HepG2 (cell line): Measurements from ENCODE around the gene ANO2. TPM values are rescaled to one million over a fixed set of nuclear protein-coding genes. Genes with fewer than 3 reads are reported as not detected.

Source experiments
- ETV6 ChIP-seq: sonication (generic); formaldehyde crosslinking; conservative IDR thresholded peaks from 2 replicates; pipeline ENCODE4 v1.4.0; 2020; ENCODE audit warnings: missing genetic modification reagents
- PHF21A ChIP-seq: sonication (generic); formaldehyde crosslinking; IDR thresholded peaks from 2 replicates; pipeline ENCODE4 v1.5.0; 2020; ENCODE audit warnings: mild to moderate bottlenecking, missing genetic modification reagents
- POGZ ChIP-seq: sonication (generic); formaldehyde crosslinking; IDR thresholded peaks from 2 replicates; pipeline ENCODE4 v1.4.0; 2020; ENCODE audit warnings: mild to moderate bottlenecking, missing genetic modification reagents
- ZNF567 ChIP-seq: sonication (generic); formaldehyde crosslinking; IDR thresholded peaks from 2 replicates; pipeline ENCODE4 v1.8.1; 2023; ENCODE audit warnings: mild to moderate bottlenecking, missing genetic modification reagents, borderline replicate concordance
- ZNF780A ChIP-seq: sonication (generic); formaldehyde crosslinking; IDR thresholded peaks from 2 replicates; pipeline ENCODE4 v1.8.0; 2022; ENCODE audit warnings: mild to moderate bottlenecking, missing genetic modification reagents, moderate library complexity
- ZNF841 ChIP-seq: sonication (generic); formaldehyde crosslinking; IDR thresholded peaks from 2 replicates; pipeline ENCODE4 v1.8.1; 2023; ENCODE audit warnings: missing genetic modification reagents, borderline replicate concordance
- polyA plus RNA-seq, 8 experiments: library from polyadenylated mRNA; depleted of rRNA in 3 of 8; stranded (reverse) in 7 of 8; unstranded in 1 of 8; fragments of >200 nt; fragmentation: Illumina TruSeq in 4 of 8; extraction: Trizol in 4 of 8; gene quantifications; 2 replicates each; pipeline versions ENCODE4 v1.2.1 to v1.2.3, GENCODE V29; 2011 to 2016; ENCODE audit warnings: low read depth in 4 of 8, missing spikeins in 1 of 8, mixed read lengths in 1 of 8; ENCODE audit not compliant: insufficient read depth in 1 of 8
- total RNA-seq, 5 experiments: library from RNA; depleted of rRNA; stranded (reverse); fragments of >200 nt; fragmentation: Illumina TruSeq; extraction: Trizol; gene quantifications; 2 replicates each; pipeline ENCODE4 v1.2.3, GENCODE V29; 2016; ENCODE audit warnings: low read depth in 1 of 5
- TF ChIP-seq, protein P1 (sequence below): sonication (generic); formaldehyde crosslinking; IDR thresholded peaks from 2 replicates; pipeline ENCODE4 v1.5.1; 2020; ENCODE audit warnings: mild to moderate bottlenecking, missing genetic modification reagents
- TF ChIP-seq, protein P2 (sequence below): sonication (generic); formaldehyde crosslinking; IDR thresholded peaks from 2 replicates; pipeline ENCODE4 v1.4.0; 2020; ENCODE audit warnings: mild to moderate bottlenecking, missing genetic modification reagents

The ANO2 gene
- total and polyA plus RNA-seq, 2 of the 13 experiments (the other 11 are each of a cell fraction or from before 2014, with no cell fraction given) = 0.18 TPM; not detected in 1

GRCh38 chr12:5524769-5525436 lies 420.2 kb downstream of the ANO2 start (continued):
- TF ChIP-seq ZNF567 (CRISPR knock-in tag) (no peak), ZNF780A (CRISPR knock-in tag) (no peak), POGZ (CRISPR knock-in tag) (no peak), ZNF841 (CRISPR knock-in tag) (no peak), PHF21A (no peak), ETV6 (CRISPR knock-in tag) (no peak)
- TF ChIP-seq, protein P1, sequence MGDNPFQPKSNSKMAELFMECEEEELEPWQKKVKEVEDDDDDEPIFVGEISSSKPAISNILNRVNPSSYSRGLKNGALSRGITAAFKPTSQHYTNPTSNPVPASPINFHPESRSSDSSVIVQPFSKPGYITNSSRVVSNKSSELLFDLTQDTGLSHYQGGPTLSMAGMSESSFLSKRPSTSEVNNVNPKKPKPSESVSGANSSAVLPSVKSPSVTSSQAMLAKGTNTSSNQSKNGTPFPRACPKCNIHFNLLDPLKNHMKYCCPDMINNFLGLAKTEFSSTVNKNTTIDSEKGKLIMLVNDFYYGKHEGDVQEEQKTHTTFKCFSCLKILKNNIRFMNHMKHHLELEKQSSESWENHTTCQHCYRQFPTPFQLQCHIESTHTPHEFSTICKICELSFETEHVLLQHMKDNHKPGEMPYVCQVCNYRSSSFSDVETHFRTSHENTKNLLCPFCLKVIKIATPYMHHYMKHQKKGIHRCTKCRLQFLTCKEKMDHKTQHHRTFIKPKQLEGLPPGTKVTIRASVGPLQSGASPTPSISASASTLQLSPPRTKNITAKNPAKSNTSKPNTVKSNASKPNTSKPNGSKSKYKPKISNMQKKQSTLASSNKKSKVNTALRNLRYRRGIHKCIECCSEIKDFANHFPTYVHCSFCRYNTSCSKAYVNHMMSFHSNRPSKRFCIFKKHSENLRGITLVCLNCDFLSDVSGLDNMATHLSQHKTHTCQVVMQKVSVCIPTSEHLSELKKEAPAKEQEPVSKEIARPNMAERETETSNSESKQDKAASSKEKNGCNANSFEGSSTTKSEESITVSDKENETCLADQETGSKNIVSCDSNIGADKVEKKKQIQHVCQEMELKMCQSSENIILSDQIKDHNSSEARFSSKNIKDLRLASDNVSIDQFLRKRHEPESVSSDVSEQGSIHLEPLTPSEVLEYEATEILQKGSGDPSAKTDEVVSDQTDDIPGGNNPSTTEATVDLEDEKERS = no peak
- TF ChIP-seq, protein P2, sequence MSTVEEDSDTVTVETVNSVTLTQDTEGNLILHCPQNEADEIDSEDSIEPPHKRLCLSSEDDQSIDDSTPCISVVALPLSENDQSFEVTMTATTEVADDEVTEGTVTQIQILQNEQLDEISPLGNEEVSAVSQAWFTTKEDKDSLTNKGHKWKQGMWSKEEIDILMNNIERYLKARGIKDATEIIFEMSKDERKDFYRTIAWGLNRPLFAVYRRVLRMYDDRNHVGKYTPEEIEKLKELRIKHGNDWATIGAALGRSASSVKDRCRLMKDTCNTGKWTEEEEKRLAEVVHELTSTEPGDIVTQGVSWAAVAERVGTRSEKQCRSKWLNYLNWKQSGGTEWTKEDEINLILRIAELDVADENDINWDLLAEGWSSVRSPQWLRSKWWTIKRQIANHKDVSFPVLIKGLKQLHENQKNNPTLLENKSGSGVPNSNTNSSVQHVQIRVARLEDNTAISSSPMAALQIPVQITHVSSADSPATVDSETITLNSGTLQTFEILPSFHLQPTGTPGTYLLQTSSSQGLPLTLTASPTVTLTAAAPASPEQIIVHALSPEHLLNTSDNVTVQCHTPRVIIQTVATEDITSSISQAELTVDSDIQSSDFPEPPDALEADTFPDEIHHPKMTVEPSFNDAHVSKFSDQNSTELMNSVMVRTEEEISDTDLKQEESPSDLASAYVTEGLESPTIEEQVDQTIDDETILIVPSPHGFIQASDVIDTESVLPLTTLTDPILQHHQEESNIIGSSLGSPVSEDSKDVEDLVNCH = no peak
